ENCODE results near the gene CIITA. TPM values are rescaled to one million over a fixed set of nuclear protein-coding genes. Genes with fewer than 3 reads are reported as not detected.

CIITA gene
- total and polyA plus RNA-seq, 12 donors: 1.3 to 48.1 (median 17.5) TPM

DNA sequence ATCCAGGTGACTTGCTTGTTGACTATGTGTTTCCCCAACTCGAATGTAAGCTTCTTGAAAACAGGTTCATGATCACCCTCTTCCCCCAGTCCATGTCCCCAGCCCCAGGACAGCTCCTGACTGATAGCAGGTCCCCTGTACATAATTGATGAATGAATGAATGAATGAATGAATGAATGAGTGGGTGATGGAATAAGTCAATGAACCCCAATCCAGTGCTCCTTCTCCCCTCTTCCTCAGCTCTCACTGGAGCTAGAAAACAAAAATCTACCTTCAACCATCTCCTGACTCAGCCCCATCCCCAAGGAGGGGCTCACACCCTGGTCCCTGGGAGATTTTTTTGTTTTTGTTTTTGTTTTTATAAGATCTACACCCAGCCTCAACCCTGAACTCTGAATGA lies 42.2 kb upstream of the CIITA start:
- H3K27ac ChIP-seq: no peak overlapping the region
- no peak for TF ChIP-seq CTCF (IDR thresholded peaks at IDR 0.05)
- TF ChIP-seq POLR2A (IDR thresholded peaks at IDR 0.05): no peak
- intact Hi-C loops (cut with DNase I): loop anchor here in 1 of 2 donors (5.0 to 10.0 kb wide), 2 partner anchors 80 to 87 kb away; no protein-coding TSS in a partner anchor
- H3K9me3 ChIP-seq (replicated peaks in 1 of 3): no peaks in the 10 kb centered on the region
- no peaks in the 10 kb centered on the region for H3K27me3 ChIP-seq
- no peaks in the 10 kb centered on the region for H3K36me3 ChIP-seq (replicated peaks in 1 of 2)
- DNase-seq: no peak
- no peak overlapping the region for H3K4me3 ChIP-seq
- peaks cover 3% of the 10 kb centered on the region in 2 donors for H3K4me1 ChIP-seq (replicated peaks in 1 of 2)
- 76 to 92% (median 84%) methylated on average over 1 of the region's 1 CpG for WGBS, 4 donors

DNA sequence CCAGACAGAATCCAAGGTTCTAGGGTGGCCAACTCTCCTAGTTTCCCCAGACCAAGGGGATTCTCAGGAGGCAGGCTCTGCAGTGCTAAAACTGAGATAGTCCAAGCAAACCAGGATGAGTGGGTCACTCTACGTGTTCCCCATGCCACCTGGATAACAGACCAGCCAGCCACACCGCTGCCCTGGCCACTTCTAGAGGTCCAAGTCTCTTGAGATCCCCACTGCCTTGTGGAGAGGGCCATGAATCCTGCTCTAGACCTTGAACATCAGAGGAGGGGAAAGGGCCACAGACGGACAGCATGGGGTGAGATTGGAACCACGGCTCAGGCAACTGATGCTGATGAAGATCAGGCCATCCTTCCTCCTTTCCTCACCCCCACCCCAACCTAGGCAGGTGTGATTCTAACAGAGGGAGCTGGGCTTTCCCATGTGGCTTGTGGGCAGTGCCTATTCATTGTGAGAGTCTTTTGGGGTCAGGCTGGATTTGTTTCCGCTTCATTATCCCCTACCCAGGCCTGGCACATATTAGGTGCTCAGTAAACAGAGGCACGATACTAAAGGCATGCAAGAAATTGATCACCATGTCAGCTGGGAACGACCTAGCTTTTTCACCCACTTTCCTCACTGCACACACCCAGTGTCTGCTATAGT lies 41.6 kb upstream of the CIITA start:
- Histone ChIP-seq H3K27me3 (no peaks in the 10 kb centered on the region), H3K36me3 (replicated peaks in 1 of 2) (no peaks in the 10 kb centered on the region), H3K27ac (no peak overlapping the region), H3K9me3 (replicated peaks in 1 of 3) (no peaks in the 10 kb centered on the region), H3K4me3 (no peak overlapping the region), H3K4me1 (replicated peaks in 1 of 2) (no peaks in the 10 kb centered on the region)
- TF ChIP-seq POLR2A (IDR thresholded peaks at IDR 0.05) (no peak), CTCF (IDR thresholded peaks at IDR 0.05) (no peak)
- no peak for DNase-seq
- 84 to 98% (median 89%) methylated on average over 5 to 7 of the region's 7 CpGs for WGBS, 4 donors
- intact Hi-C loops (cut with DNase I): loop anchor here in 1 of 2 donors (10.0 kb wide), 1 partner anchor 79 kb away; no protein-coding TSS in a partner anchor

DNA sequence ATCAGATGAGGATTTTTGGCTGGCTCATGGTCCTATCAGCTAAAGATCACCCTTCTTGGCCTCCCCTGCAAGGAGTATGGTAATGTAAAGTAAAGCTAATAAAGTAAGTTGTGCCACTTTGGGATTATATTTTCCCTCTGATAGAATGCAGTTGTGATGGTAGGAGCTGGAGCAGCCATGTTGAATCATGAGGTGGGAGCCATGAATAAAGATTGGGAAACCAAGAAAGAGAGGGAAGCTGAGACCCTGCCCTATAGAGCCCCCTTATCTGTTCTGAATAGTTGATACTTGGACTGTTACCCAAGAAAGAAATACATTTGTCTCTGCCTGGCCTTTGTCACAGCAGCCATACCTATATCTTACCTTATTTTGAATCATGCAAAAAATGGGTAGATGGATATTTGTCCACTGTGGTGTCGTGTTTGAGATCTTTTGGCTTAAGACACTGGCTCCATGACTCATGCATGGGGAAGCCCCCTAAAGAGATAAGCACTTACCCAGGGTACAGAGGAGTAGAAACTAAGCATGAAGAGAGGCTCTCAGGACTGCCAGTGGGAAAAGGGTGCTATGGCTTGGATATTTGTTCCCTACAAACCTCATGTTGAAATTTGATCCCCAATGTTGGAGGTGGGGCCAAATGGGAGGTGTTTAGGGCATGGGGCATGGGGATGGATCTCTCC lies 40.7 kb upstream of the CIITA start:
- WGBS, 4 donors: 77 to 85% (median 79%) methylated on average over 1 of the region's 1 CpG
- no peak overlapping the region for H3K27ac ChIP-seq
- intact Hi-C loops (cut with DNase I): loop anchor here in 1 of 2 donors (10.0 kb wide), 1 partner anchor 78 kb away; no protein-coding TSS in a partner anchor
- no peaks in the 10 kb centered on the region for H3K36me3 ChIP-seq (replicated peaks in 1 of 2)
- TF ChIP-seq POLR2A (IDR thresholded peaks at IDR 0.05): no peak
- no peak for TF ChIP-seq CTCF (IDR thresholded peaks at IDR 0.05)
- no peaks in the 10 kb centered on the region for H3K4me1 ChIP-seq (replicated peaks in 1 of 2)
- no peak for DNase-seq
- H3K27me3 ChIP-seq: no peaks in the 10 kb centered on the region
- H3K4me3 ChIP-seq: no peak overlapping the region
- no peaks in the 10 kb centered on the region for H3K9me3 ChIP-seq (replicated peaks in 1 of 3)

- 82 to 94% (median 85%) methylated on average over 9 to 10 of the region's 10 CpGs for WGBS, 4 donors
- Histone ChIP-seq H3K27ac (no peak overlapping the region), H3K36me3 (replicated peaks in 1 of 2) (no peaks in the 10 kb centered on the region), H3K9me3 (replicated peaks in 1 of 3) (no peaks in the 10 kb centered on the region), H3K4me1 (replicated peaks in 1 of 2) (peaks cover 9 to 10% of the 10 kb centered on the region in 2 donors), H3K4me3 (no peak overlapping the region), H3K27me3 (no peaks in the 10 kb centered on the region)
- DNase-seq: peak in 1 of 7 donors; percentile 7
- intact Hi-C loops (cut with DNase I): loop anchor here in 1 of 2 donors (10.0 kb wide), 1 partner anchor 76 kb away; no protein-coding TSS in a partner anchor
- TF ChIP-seq POLR2A (IDR thresholded peaks at IDR 0.05): no peak
- TF ChIP-seq CTCF (IDR thresholded peaks at IDR 0.05): no peak
These were observed 38.3 kb upstream of the CIITA start for GRCh38 chr16:10838621-10839278.

Measured in adrenal gland (tissue), 12 donors.